IMR-90 (cell line): Measurements from ENCODE around the gene BCAS1. TPM values are rescaled to one million over a fixed set of nuclear protein-coding genes. Genes with fewer than 3 reads are reported as not detected.

Experiments
- ATAC-seq: fragments of 200-7000 bp; cut with Tn5 transposase; 2 replicates; pipeline ENCODE4 v1.9.1; 2020; ENCODE audit warnings: low read depth, mild to moderate bottlenecking, moderate library complexity
- BruUV-seq: library from RNA; stranded (reverse); fragments of 400-500 nt; replicated peaks from 2 replicates; lab custom pipeline; 2021; lab: Mats Ljungman, UMichigan
- CTCF ChIA-PET: fragments of 300-600 bp; formaldehyde crosslinking; extraction: SDS; loops from one replicate; lab custom pipeline; 2021; ENCODE audit warnings: antibody characterized with exemption; lab: Yijun Ruan, JAX
- POLR2A ChIA-PET: fragments of 300-600 bp; sonication (Branson Sonifier 250); formaldehyde crosslinking; loops from one replicate; lab custom pipeline; 2022; ENCODE audit warnings: antibody characterized with exemption; ENCODE audit not compliant: unreplicated experiment; lab: Charles Lee
- DNase-seq: peaks from one replicate; pipeline ENCODE4 v3.0.0; 2013
- H2AFZ ChIP-seq: replicated peaks from 2 replicates; pipeline ENCODE3; 2013; ENCODE audit warnings: low read length, mild to moderate bottlenecking; ENCODE audit not compliant: poor library complexity
- H2AK5ac ChIP-seq: 2 replicates; pipeline ENCODE4 v1.6.1; 2013; ENCODE audit warnings: low read depth, low read length, inconsistent platforms
- H2AK9ac ChIP-seq: replicated peaks from 2 replicates; pipeline ENCODE3; 2013; ENCODE audit warnings: mild to moderate bottlenecking, low read depth, low read length, moderate library complexity; ENCODE audit not compliant: poor library complexity
- H2BK120ac ChIP-seq: 2 replicates; pipeline ENCODE4 v1.6.1; 2013; ENCODE audit warnings: low read depth, low read length, inconsistent platforms
- H2BK15ac ChIP-seq: 3 replicates; pipeline ENCODE4 v1.6.1; 2013; ENCODE audit warnings: low read depth, low read length, inconsistent platforms
- H2BK20ac ChIP-seq: 2 replicates; pipeline ENCODE4 v1.6.1; 2013; ENCODE audit warnings: low read depth, mild to moderate bottlenecking, inconsistent platforms, low read length, moderate library complexity
- H2BK5ac ChIP-seq: 2 replicates; pipeline ENCODE4 v1.6.1; 2013; ENCODE audit warnings: mild to moderate bottlenecking, low read depth, low read length, inconsistent platforms; ENCODE audit not compliant: poor library complexity, severe bottlenecking
- H3K14ac ChIP-seq: replicated peaks from 2 replicates; pipeline ENCODE4 v1.6.1; 2013; ENCODE audit warnings: low read depth, low read length, inconsistent platforms
- H3K18ac ChIP-seq: 2 replicates; pipeline ENCODE4 v1.6.1; 2013; ENCODE audit warnings: low read depth, low read length, control low read depth
- H3K23ac ChIP-seq: 2 replicates; pipeline ENCODE4 v1.6.1; 2013; ENCODE audit warnings: low read depth, low read length, inconsistent platforms
- H3K27ac ChIP-seq: 2 replicates; pipeline ENCODE4 v1.5.1; 2013; ENCODE audit warnings: mild to moderate bottlenecking, control low read depth, low read length; ENCODE audit not compliant: insufficient read depth
- H3K27me3 ChIP-seq: 2 replicates; pipeline ENCODE4 v1.6.1; 2013; ENCODE audit warnings: low read length; ENCODE audit not compliant: control insufficient read depth, insufficient read depth
- H3K36me3 ChIP-seq: 2 replicates; pipeline ENCODE4 v1.6.1; 2013; ENCODE audit warnings: low read length, mixed read lengths; ENCODE audit not compliant: control insufficient read depth, insufficient read depth
- H3K4ac ChIP-seq: 2 replicates; pipeline ENCODE4 v1.6.1; 2013; ENCODE audit warnings: low read depth, low read length, inconsistent platforms
- H3K4me1 ChIP-seq: 2 replicates; pipeline ENCODE4 v1.6.1; 2013; ENCODE audit warnings: low read length, mixed read lengths; ENCODE audit not compliant: control insufficient read depth, insufficient read depth
- H3K4me2 ChIP-seq: 2 replicates; pipeline ENCODE4 v1.6.1; 2013; ENCODE audit warnings: low read depth, mild to moderate bottlenecking, control low read depth, low read length, moderate library complexity
- H3K4me3 ChIP-seq: 2 replicates; pipeline ENCODE4 v1.5.1; 2013; ENCODE audit warnings: low read depth, mild to moderate bottlenecking, control low read depth, low read length, moderate library complexity; ENCODE audit not compliant: insufficient read depth
- H3K56ac ChIP-seq: 2 replicates; pipeline ENCODE4 v1.6.1; 2013; ENCODE audit warnings: low read length, inconsistent platforms; ENCODE audit not compliant: insufficient read depth; ENCODE audit errors: extremely low read depth
- H3K79me1 ChIP-seq, 2 experiments: 2 replicates each; pipeline ENCODE4 v1.6.1; 2013; ENCODE audit warnings: low read length in 2 of 2, inconsistent platforms in 1 of 2, low read depth in 1 of 2
- H3K9ac ChIP-seq: 2 replicates; pipeline ENCODE4 v1.6.1; 2013; ENCODE audit warnings: low read depth, low read length, control low read depth
- H3K9me1 ChIP-seq: 2 replicates; pipeline ENCODE4 v1.6.1; 2013; ENCODE audit warnings: low read length, inconsistent platforms; ENCODE audit not compliant: insufficient read depth
- H3K9me3 ChIP-seq: 2 replicates; pipeline ENCODE4 v1.6.1; 2013; ENCODE audit warnings: low read length; ENCODE audit not compliant: control insufficient read depth, insufficient read depth
- H4K20me1 ChIP-seq: 2 replicates; pipeline ENCODE4 v1.6.1; 2013; ENCODE audit warnings: low read length, inconsistent platforms; ENCODE audit not compliant: insufficient read depth
- H4K5ac ChIP-seq: 2 replicates; pipeline ENCODE4 v1.6.1; 2013; ENCODE audit warnings: mild to moderate bottlenecking, low read depth, low read length, control low read depth
- H4K8ac ChIP-seq, 2 experiments: 2 replicates each; pipeline ENCODE4 v1.6.1; 2013; ENCODE audit warnings: low read depth in 2 of 2, low read length in 2 of 2, control low read depth in 1 of 2, inconsistent platforms in 1 of 2
- H4K91ac ChIP-seq: 2 replicates; pipeline ENCODE4 v1.6.1; 2013; ENCODE audit warnings: low read depth, low read length, inconsistent platforms; ENCODE audit not compliant: insufficient read depth
- BHLHE40 ChIP-seq: fragments of 150-350 bp; IDR thresholded peaks from 2 replicates; pipeline ENCODE4 v1.6.1; 2016; ENCODE audit warnings: mild to moderate bottlenecking, low read depth, low read length
- CEBPB ChIP-seq: IDR thresholded peaks from 2 replicates; pipeline ENCODE4 v1.6.1; 2012; ENCODE audit warnings: low read depth, low read length, improper control_type of control experiment
- MAFK ChIP-seq: IDR thresholded peaks from 2 replicates; pipeline ENCODE4 v1.6.1; 2012; ENCODE audit warnings: low read depth, low read length, improper control_type of control experiment
- MXI1 ChIP-seq: IDR thresholded peaks from 2 replicates; pipeline ENCODE4 v1.6.1; 2012; ENCODE audit warnings: low read depth, mild to moderate bottlenecking, low read length, moderate library complexity, borderline replicate concordance
- POLR2A ChIP-seq: IDR thresholded peaks from 2 replicates; pipeline ENCODE4 v1.6.1; 2012; ENCODE audit warnings: mild to moderate bottlenecking, low read depth, low read length
- RAD21 ChIP-seq: IDR thresholded peaks from 2 replicates; pipeline ENCODE4 v1.6.1; 2012; ENCODE audit warnings: low read length, improper control_type of control experiment
- RCOR1 ChIP-seq: IDR thresholded peaks from 2 replicates; pipeline ENCODE4 v1.6.1; 2012; ENCODE audit warnings: mild to moderate bottlenecking, low read length, improper control_type of control experiment; ENCODE audit not compliant: insufficient replicate concordance
- SMC3 ChIP-seq: fragments of 150-350 bp; IDR thresholded peaks from 2 replicates; pipeline ENCODE4 v1.6.1; 2016; ENCODE audit warnings: low read depth, mild to moderate bottlenecking, antibody characterized with exemption, low read length, moderate library complexity
- WGBS, 2 experiments: methylation state at CpG; one replicate each; pipeline versions ENCODE4 v1.1.5 to v1.1.7; 2013; ENCODE audit warnings: missing lambda C conversion rate in 2 of 2; ENCODE audit not compliant: insufficient read length in 1 of 2; ENCODE audit errors: extremely low coverage in 2 of 2; 5-methylcytosine and 5-hydroxymethylcytosine counted together
- dilution Hi-C: fragments of 300-500 bp; cut with HindIII; formaldehyde crosslinking; loops from one replicate; pipeline ENCODE4 v1.14.3; 2018; ENCODE audit warnings: low sequenced_read_pairs; ENCODE audit not compliant: unreplicated experiment
- in situ Hi-C: fragments of 300-500 bp; cut with MboI; formaldehyde crosslinking; loops from 3 replicates; pipeline ENCODE4 v1.14.3; 2019; ENCODE audit warnings: low sequenced_read_pairs, inconsistent platforms, mixed read lengths
- intact Hi-C: fragments of 100-400 bp; cut with micrococcal nuclease; formaldehyde crosslinking; loops from 2 replicates; pipeline ENCODE4 v1.10.0; 2022
- polyA plus RNA-seq, 3 experiments: library from polyadenylated mRNA; depleted of rRNA; stranded (reverse); fragments of >200 nt; gene quantifications; 2 replicates each; pipeline ENCODE4 v1.2.3, GENCODE V29; 2012; ENCODE audit warnings: low replicate concordance in 1 of 3
- total RNA-seq: library from RNA; depleted of rRNA; stranded (reverse); fragments of >200 nt; gene quantifications from 2 replicates; pipeline ENCODE4 v1.2.3, GENCODE V29; 2012
- TF ChIP-seq, protein P1 (sequence below): fragments of 150-350 bp; IDR thresholded peaks from 2 replicates; pipeline ENCODE4 v1.6.1; 2017; ENCODE audit warnings: mild to moderate bottlenecking, antibody characterized with exemption, low read length, low read depth
- TF ChIP-seq, protein P2 (sequence below): conservative IDR thresholded peaks from 2 replicates; pipeline ENCODE4 v1.5.1; 2012; ENCODE audit warnings: mild to moderate bottlenecking, low read depth, low read length, improper control_type of control experiment
- TF ChIP-seq, protein P3 (sequence below): fragments of 150-350 bp; IDR thresholded peaks from 2 replicates; pipeline ENCODE4 v1.6.1; 2016; ENCODE audit warnings: low read depth, mild to moderate bottlenecking, low read length, moderate library complexity, borderline replicate concordance

The BCAS1 gene
- total and polyA plus RNA-seq, 2 of the 4 experiments (the other 2 are of a cell fraction), result under 0.01 TPM; not detected in 1

DNA sequence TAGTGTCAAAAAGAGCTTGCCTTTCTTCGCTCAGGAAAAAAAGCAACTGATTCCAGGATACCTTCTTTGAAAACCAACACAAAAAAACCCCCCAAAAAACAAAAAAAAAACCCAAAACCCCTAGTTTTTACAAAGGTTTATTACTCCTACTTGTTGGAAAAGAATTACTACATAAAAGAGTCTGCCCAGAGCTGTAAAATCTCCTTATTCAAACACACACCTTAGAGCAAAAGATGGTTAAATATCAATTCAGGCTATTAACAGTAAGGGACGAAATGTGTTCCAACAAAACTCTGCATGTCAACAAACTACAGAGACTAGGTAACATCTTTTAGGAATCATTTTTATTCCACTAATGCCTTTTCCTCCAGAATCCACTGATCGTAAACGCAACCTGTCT, 42.7 kb downstream of the BCAS1 start:
- WGBS, 2 experiments, result 100% methylated on average over 2 of the region's 4 CpGs; no CpG with 5 or more reads in 1 of the 2 experiments
- Histone ChIP-seq H3K4ac (no peak overlapping the region), H2AFZ (no peak overlapping the region), H4K20me1 (no peaks in the 10 kb centered on the region), H2BK5ac (no peak overlapping the region), H3K9ac (no peak overlapping the region), H3K56ac (no peak overlapping the region), H3K9me1 (no peaks in the 10 kb centered on the region), H3K18ac (no peak overlapping the region), H2AK9ac (no peak overlapping the region), H2BK15ac (no peak overlapping the region), H3K4me1 (no peaks in the 10 kb centered on the region), H3K9me3 (no peaks in the 10 kb centered on the region), H4K5ac (no peak overlapping the region), H2AK5ac (no peak overlapping the region), H2BK20ac (no peak overlapping the region), H4K91ac (no peak overlapping the region), H3K4me2 (no peak overlapping the region), H4K8ac (no peak overlapping the region), H3K27me3 (peaks cover 3% of the 10 kb centered on the region), H3K23ac (no peak overlapping the region), H3K27ac (no peak overlapping the region), H3K79me1 (no peaks in the 10 kb centered on the region), H3K14ac (no peak overlapping the region), H2BK120ac (no peak overlapping the region), H3K36me3 (no peaks in the 10 kb centered on the region), H3K4me3 (no peak overlapping the region)
- TF ChIP-seq POLR2A, result no peak
- TF ChIP-seq, protein P1, sequence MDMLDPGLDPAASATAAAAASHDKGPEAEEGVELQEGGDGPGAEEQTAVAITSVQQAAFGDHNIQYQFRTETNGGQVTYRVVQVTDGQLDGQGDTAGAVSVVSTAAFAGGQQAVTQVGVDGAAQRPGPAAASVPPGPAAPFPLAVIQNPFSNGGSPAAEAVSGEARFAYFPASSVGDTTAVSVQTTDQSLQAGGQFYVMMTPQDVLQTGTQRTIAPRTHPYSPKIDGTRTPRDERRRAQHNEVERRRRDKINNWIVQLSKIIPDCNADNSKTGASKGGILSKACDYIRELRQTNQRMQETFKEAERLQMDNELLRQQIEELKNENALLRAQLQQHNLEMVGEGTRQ, result no peak
- TF ChIP-seq CEBPB, result no peak
- TF ChIP-seq BHLHE40, result no peak
- no peak for TF ChIP-seq MAFK
- TF ChIP-seq, protein P2, sequence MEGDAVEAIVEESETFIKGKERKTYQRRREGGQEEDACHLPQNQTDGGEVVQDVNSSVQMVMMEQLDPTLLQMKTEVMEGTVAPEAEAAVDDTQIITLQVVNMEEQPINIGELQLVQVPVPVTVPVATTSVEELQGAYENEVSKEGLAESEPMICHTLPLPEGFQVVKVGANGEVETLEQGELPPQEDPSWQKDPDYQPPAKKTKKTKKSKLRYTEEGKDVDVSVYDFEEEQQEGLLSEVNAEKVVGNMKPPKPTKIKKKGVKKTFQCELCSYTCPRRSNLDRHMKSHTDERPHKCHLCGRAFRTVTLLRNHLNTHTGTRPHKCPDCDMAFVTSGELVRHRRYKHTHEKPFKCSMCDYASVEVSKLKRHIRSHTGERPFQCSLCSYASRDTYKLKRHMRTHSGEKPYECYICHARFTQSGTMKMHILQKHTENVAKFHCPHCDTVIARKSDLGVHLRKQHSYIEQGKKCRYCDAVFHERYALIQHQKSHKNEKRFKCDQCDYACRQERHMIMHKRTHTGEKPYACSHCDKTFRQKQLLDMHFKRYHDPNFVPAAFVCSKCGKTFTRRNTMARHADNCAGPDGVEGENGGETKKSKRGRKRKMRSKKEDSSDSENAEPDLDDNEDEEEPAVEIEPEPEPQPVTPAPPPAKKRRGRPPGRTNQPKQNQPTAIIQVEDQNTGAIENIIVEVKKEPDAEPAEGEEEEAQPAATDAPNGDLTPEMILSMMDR, result no peak
- TF ChIP-seq SMC3, result no peak
- TF ChIP-seq, protein P3, sequence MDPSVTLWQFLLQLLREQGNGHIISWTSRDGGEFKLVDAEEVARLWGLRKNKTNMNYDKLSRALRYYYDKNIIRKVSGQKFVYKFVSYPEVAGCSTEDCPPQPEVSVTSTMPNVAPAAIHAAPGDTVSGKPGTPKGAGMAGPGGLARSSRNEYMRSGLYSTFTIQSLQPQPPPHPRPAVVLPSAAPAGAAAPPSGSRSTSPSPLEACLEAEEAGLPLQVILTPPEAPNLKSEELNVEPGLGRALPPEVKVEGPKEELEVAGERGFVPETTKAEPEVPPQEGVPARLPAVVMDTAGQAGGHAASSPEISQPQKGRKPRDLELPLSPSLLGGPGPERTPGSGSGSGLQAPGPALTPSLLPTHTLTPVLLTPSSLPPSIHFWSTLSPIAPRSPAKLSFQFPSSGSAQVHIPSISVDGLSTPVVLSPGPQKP, result no peak
- no peak for TF ChIP-seq RAD21
- TF ChIP-seq MXI1, result no peak
- no peak for TF ChIP-seq RCOR1
- no TSS peak for BruUV-seq
- CTCF ChIA-PET, result no interaction called here
- POLR2A ChIA-PET, result no interaction called here
- ATAC-seq (no peak), DNase-seq (no peak)
- intact Hi-C loops, result no loop called here
- in situ Hi-C loops, result no loop called here
- dilution Hi-C loops, result no loop called here
